GM20000 (cell line): ENCODE measurements around the gene TRIM3.

Source experiments
- DNase-seq: peaks from one replicate; pipeline ENCODE4 v3.0.0; 2012; ENCODE audit warnings: low spot score
- CTCF ChIP-seq: IDR thresholded peaks from 2 replicates; pipeline ENCODE4 v1.5.1; 2012; ENCODE audit warnings: mild to moderate bottlenecking, control low read depth; ENCODE audit errors: extremely low read depth, missing control alignments

The TRIM3 gene

GRCh38 chr11:6486938-6487337 lies 13.2 kb upstream of the TRIM3 start:
- DNase-seq: no peak
- no peak for TF ChIP-seq CTCF

- TF ChIP-seq CTCF: no peak
- DNase-seq: no peak
Observed at GRCh38 chr11:6486256-6486655, 12.5 kb upstream of the TRIM3 start.

GRCh38 chr11:6485661-6486060 lies 11.9 kb upstream of the TRIM3 start:
- DNase-seq: no peak
- TF ChIP-seq CTCF: no peak

GRCh38 chr11:6483015-6483414 lies 9.3 kb upstream of the TRIM3 start:
- DNase-seq: no peak
- TF ChIP-seq CTCF: no peak

- no peak for DNase-seq
- no peak for TF ChIP-seq CTCF
Observed at GRCh38 chr11:6482441-6482840, 8.7 kb upstream of the TRIM3 start.

GRCh38 chr11:6481924-6482275 lies 8.2 kb upstream of the TRIM3 start:
- no peak for DNase-seq

More at GRCh38 chr11:6481924-6482275, 8.2 kb upstream of the TRIM3 start:
- no peak for TF ChIP-seq CTCF
